Iris pigment epithelial cell (primary cell): Measurements from ENCODE around the gene PATL2.
A peak's percentile ranks its signal among the peaks of the same experiment; 100 is the strongest.
"Not testable (repeated sequence)": the region's sequence is repeated elsewhere in the genome, so short reads cannot be mapped to it uniquely, and the experiment has no call there.

Experiments used
- DNase-seq: peaks from one replicate; pipeline ENCODE4 v3.0.0-alpha.2; 2011; ENCODE audit warnings: low read depth

PATL2 gene

DNA sequence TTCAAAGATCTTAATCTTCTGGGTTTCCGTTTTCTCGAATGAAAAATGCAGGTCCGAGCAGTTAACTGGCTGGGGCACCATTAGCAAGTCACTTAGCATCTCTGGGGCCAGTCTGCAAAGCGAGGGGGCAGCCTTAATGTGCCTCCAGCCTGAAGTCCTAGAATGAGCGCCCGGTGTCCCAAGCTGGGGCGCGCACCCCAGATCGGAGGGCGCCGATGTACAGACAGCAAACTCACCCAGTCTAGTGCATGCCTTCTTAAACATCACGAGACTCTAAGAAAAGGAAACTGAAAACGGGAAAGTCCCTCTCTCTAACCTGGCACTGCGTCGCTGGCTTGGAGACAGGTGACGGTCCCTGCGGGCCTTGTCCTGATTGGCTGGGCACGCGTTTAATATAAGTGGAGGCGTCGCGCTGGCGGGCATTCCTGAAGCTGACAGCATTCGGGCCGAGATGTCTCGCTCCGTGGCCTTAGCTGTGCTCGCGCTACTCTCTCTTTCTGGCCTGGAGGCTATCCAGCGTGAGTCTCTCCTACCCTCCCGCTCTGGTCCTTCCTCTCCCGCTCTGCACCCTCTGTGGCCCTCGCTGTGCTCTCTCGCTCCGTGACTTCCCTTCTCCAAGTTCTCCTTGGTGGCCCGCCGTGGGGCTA is at the start of gene PATL2, which contains the start of gene B2M:
PATL2 (minus strand) TSS at position 228 of the 647 bp plus-strand sequence. CDS start 34,833 bp downstream, outside the sequence.
B2M (plus strand) TSS at position 422 of the 647 bp plus-strand sequence; CDS start at position 452, 30 bp downstream.
- peak; percentile 94 for DNase-seq

DNA sequence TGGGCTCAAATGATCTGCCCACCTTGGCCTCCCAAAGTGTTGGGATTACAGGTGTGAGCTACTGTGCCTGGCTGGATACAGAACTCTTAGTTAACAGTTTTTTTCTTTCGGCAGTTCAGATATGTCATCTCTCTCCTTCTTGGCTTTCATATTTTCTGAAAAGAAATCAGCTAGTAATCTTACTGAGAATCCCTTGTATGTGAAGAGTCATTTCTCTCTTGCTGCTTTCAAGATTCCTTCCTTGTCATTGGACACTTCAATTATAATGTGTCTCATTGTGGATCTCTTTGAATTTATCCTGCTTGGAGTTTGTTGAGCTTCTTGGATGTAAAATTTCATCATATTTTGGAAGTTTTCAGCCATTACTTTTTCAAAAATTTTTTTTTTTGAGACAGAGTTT is 42.2 kb upstream of the PATL2 start:
- no peak for DNase-seq

DNA sequence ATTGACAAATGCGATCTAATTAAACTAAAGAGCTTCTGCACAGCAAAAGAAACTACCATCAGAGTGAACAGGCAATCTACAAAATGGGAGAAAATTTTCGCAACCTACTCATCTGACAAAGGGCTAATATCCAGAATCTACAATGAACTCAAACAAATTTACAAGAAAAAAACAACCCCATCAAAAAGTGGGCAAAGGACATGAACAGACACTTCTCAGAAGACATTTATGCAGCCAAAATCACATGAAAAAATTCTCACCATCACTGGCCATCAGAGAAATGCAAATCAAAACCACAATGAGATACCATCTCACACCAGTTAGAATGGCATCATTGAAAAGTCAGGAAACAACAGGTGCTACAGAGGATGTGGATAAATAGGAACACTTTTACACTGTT is 32.3 kb upstream of the PATL2 start:
- not testable (repeated sequence) for DNase-seq

DNA sequence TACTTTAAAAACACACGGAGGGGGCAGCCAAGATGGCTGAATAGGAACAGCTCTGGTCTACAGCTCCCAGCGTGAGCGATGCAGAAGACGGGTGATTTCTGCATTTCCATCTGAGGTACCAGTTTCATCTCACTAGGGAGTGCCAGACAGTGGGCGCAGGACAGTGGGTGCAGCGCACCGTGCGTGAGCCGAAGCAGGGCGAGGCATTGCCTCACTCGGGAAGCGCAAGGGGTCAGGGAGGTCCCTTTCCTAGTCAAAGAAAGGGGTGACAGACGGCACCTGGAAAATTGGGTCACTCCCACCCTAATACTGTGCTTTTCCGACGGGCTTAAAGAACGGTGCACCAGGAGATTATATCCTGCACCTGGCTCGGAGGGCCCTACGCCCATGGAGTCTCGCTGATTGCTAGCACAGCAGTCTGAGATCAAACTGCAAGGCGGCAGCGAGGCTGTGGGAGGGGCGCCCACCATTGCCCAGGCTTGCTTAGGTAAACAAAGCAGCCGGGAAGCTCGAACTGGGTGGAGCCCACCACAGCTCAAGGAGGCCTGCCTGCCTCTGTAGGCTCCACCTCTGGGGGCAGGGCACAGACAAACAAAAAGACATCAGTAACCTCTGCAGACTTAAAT is 28.2 kb upstream of the PATL2 start:
- DNase-seq, result not testable (repeated sequence)

DNA sequence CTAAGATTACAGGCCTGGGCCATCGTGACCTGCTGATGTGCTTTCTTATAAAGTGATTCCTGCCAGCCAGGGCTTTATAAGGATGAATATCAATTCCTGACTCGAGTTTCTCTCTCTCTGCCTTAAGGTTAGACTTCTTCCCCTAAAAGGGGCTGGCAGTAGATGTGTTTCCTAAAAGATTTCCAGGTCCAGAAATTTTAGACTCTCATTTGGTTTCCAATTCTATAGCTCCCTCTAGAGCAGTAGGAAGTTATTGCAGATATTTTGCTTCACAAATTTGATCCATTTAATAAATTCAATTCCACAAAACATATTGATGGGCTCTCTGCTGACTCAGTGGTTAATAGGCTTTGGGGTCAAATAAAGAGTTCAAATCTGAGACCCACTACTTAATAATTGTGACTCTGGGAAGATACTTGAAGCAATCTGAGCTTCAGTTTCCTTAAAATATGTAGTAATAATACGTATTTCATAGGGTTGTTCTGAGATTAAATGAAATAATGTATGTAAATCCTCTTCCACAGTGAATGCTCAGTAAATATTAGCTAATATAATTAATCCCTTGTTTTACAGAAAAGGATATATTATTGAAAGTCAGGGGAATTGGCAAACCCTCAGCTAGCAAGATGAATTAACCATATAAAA is 27.3 kb upstream of the PATL2 start:
- peak; percentile 47 for DNase-seq

DNA sequence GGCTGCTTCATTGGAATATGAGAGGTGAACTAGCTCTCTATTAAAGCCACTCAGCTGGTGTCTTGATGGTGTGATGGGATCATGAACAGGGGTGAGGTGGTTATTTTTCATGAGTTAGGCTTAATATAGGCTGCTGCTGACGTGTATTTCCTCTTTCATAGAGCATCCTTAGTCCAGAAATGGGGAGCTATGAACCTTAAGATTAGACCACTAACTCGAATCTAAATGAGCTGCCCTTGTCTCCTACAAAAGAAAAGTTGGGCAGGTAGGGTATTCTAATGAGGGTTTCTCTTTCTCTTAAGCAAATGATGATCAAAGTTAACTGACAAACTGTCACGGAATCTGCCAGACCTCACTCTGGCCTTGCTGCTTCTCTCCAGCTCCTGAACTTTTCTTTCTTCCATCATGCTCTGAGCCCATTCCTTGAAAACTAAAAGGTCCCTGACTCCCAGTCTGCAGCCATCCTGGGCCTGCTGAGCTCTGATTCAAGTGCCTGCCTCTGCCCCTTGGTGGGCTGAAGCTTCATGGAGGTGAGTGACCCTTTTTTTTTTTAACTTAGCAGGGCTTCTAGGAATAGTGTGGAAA is 25.1 kb upstream of the PATL2 start, which contains the start of gene TRIM69:
TRIM69 (plus strand) TSS at position 348 of the 585 bp plus-strand sequence; CDS start at position 525, 177 bp downstream.
- no peak for DNase-seq

DNA sequence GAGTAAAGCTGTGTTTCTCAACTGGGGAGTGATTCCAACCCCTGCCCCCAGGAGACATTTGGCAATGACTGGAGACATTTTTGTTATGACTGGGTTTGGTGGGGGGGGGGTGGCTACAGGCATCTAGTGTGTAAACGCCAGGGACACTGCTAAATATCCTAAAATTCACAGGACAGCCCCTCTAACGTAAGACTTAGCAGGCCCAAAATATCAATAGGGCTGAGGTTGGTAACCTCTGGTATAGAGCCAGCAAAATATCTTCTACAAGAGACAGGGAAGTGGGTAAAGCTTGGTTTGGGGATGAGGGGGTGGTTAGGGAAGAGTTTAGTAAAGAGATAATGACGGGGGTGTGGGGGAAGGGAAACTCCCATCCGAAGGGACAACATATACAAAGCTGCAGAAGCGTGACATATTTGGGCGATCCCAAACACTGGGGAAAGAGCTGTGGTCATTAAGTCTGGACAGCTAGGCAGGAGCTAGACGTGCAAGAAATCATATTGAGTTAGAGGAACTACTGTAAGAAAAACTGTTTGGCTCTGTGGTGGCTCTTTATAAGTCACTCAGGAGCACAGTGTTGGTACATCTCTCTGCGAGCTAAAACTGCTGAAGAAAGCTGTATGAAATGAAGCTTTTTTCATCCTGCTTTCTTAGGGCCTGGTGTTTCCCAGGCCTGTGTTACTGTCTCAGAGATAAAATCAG is 24.5 kb upstream of the PATL2 start:
- no peak for DNase-seq

DNA sequence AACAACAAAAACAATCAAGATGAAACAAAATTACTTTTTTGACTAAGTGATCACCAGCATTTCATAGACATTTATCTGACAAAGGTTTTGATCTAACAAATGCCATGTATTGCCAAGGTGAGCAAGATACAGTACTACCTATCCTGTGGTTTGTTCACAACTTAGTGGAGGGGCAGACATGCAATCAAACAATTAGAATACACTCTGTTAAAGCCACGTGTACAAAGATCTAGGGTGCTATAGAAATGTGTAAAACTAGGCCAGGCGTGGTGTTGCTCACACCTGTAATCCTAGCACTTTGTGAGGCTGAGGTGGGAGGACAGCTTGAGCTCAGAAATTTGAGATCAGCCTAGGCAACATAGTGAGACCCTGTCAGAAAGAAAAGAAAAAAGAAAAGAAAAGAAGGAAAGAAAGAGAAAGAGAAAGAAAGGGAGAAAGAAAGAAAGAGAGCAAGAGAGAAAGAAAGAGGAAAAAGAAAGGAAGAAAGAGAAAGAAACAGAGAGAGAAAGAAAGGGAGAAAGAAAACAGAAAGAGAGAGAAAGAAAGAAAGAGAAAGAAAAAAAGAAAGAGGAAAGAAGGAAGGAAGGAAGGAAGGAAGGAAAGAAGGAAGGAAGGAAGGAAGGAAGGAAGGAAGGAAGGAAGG is 23.8 kb upstream of the PATL2 start:
- DNase-seq, result no peak

DNA sequence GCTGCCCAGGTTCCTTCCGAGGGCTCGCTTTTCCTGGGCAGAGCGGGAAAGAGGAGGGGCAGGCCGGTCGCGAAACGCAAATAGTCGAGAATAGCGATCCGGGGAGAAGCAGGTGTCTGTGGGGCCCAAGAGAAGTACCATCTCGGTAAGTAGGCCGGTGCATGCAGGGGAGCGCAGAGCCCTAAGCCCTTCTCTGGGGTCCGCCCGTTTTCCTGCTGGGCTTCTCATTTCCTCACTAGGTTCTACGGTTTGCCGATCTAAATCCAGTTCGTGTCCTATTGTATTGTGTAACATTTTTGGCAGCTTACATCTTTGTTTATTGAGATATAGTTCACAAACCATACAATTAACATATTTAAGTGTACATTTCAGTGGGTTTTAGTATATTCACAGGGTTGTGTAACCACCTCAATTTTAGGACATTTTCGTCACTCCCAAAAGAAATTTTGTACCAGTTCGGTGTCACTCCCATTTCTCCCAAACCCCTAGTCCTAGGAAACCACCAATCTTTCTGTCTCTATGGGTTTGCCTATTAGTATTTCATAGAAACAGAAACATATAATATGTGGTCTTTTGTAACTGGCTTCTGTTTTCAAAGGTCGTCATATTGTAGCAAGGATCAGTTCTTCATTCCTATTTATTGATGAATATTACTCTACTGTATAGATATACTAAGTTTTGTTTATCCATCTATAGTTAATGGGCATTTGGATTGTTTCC is 18.4 kb upstream of the PATL2 start:
- peak; percentile 34 for DNase-seq

DNA sequence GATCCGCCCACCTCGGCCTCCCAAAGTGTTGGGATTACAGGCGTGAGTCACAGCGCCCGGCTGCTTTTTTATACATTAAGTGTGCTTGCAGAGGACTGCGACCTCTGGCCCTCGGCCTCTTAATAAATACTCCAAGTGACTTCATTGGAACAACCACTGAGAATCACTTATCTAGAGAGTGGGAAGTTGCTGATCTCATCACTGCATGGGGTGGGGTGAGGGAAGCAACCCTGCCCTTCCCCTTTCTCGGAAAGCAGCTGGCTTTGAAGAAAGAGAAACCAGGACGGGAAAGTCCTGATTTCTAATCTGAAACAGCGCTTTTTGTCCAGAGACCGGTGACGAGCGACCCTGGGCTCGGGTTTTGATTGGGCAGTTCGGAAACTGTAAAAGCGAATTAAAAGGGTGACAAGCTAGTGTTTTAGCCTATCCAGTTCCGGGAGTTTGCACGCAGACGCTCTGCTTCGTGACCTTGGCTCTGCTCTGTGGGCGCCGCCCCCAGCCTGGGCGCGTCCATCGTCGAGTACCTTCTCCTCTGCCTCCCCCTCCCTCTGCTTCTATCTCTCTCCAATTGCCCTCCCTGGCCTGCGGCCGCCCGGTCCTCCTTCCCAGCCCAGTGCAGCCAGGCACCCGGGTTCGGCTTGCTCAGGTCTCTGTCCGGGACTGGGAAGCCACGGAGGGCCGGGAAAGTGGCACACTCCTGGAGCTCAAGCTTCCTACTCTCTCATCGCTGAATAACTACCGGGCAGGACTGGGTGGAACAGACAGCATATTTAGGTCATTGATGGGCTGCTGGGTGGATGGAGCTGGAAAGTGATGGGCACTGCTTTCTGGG is 17.7 kb upstream of the PATL2 start:
- peak; percentile 99 for DNase-seq

DNA sequence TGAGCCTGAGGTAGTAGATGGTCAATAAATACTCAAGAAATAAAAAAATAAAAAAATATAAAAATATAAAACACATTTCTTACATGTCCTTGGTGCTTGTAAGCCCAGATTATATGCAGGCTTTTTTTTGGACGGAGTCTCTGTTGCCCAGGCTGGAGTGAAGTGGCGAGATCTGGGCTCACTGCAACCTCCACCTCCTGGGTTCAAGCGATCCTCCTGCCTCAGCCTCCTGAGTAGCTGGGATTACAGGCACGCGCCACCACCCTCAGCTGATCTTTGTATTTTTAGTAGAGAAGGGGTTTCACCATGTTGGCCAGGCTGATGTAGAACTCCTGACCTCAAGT is 17.1 kb upstream of the PATL2 start:
- not testable (repeated sequence) for DNase-seq

DNA sequence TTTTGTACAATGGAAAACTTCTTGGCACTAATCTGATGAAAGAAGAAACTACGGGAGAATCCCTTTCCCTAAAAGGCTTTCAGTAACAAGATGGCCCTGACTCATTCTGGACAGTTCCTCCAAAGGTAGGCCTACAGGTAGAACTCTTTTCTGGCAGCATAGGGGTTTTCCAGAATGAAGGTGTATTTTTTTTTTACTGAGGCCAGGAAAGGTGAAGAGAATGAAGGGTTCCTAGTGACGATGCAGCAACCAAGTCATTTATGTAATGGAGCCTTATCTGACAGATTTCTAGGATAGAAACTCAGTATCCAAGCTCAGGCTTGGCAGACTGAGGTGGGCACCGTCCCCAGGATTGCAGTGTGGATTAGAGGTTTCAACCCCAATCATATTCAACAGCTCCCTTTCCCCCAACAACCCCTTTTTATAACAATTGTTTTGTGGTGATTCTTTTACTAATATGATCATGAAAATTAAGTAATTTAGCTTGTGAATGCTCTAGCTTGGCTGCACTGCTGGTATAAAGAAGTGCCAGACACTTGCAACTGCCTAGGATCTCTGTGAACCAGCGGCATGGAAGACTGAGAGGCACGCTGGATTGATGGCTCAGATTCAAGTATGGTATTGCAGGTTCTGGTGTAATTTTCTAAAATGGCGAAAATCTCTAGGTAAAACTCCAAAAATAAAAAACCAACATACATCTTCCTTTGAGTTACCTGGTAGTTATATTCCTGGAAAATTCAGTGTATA is 16.5 kb upstream of the PATL2 start:
- DNase-seq, result no peak

DNA sequence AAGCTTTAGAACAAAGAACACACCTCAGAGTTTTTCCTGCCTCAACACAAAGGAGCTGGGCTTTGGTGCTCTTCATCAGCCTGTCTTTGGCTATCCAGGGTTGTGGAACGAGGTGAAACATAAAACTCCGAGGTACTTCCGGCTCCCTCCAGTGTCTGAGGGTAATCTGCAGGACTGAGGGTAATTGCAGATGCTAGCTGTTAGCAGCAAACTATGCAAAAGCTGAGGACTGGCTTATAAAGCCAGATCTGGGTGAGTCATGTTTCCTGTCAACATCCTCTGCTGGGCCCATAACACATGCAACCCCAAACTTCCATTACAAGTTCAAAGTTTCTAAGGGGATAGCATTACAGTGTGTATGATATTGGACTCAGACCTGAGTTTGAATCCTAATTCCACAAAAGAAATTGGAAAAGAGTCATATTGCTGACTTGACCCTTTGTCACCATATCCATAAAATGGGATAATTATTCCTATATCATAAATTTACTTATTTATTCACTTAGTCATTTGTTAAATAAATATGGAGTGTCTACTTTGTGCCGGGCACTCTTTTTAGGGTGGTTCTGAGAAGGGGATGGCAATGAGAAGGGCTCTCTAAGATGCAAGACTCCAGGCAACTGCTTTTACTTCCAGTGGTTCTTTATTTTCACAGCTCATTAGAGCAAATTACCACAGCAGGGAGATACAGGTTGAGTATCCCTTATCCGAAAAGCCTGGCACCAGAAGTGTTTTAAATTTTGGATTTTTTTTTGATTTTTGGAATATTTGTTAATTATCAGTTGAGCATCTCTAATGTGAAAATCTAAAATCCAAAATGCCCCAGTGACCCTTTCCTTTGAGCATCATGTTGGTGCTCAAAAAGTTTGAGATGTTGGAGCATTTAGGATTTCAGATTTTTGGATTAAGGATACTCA is 15.7 kb upstream of the PATL2 start:
- peak; percentile 97 for DNase-seq

DNA sequence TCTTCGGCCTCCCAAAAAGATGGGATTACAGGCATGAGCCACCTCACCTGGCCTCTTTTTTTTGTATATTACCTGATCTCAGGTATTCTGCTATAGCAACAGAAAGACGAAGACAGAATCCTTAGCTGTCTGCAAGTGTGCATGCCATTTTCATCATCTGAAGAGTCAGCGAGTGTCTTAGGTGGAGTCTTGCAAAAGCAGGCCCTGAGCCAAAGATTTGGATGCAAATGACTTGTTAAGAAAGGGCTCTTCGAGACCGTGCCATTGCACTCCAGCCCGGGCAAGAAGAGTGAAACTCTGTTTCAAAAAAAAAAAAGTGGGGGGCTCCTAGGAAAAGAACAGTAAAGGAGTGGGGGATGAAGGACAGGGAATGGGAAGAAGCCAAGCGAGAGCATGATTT is 15.0 kb upstream of the PATL2 start:
- DNase-seq, result peak; percentile 65

DNA sequence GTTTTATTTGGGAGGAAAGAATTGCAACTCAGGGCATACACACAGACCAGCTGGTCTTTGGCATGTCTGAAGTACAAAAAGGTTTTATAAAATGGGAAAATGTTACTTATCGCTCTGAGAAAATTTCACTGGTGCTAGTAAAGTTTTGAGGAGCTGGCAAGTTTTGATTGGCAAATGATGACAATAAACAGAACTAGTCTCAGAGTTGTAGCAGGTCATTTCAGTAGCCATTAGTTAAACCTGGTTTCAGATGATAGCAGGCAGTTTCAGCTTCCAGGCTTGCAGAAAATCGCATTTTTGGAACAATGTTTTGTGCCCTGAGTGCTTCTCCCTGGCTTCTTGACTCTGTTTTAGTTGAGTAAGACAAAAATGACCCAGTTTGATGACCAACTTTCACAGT is 10.9 kb upstream of the PATL2 start:
- DNase-seq, result no peak

DNA sequence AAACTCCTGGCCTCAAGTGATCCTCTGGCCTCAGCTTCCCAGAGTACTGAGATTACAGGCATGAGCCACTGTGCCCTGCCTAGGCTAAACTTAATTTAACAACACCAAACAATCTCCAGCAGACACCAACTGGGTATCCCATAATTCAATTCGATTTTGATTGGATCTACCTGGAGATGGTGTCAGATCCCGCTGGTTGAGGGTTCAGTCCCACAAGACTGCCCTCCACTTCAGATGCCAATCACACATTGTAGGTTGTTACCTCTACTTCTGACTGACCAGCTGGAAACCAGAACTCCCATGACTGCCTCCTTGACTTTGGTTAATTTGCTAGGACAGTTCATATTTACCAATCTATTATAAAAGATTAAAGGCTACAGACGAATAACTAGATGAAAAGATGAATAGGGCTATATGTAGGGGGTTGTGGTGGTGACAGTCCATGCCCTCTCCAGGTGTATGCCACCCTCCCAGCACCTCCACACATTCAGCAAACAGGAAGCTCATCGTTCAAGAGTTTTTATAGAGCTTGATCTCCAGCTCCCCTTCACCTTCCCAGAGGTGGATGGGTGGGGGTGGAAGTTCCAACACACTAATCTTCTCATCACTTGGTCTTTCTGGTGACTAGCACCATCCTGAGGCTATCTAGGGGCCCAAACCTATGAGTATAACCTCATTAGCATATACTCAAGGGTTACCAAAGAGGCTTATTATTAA is 9.5 kb upstream of the PATL2 start:
- DNase-seq, result no peak

DNA sequence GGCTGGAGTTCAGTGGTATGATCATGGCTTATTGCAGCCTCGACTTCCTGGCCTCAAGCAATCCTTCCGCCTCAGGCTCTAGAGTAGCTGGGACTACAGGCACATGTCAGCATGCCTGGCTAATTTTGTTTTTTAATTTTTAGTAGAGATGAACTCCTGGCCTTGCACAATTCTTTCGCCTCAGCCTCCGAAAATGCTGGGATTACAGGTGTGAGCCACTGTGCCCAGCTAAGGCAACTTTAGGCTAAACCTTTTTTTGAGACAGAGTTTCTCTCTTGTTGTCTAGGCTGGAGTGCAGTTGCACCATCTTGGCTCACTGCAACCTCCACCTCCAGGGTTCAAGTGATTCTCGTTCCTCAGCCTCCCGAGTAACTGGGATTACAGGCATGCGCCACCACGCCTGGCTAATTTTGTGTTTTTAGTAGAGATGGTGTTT is 8.9 kb upstream of the PATL2 start:
- not testable (repeated sequence) for DNase-seq
